ENCODE data around the gene DGKH.
"Not testable (repeated sequence)": the region's sequence is repeated elsewhere in the genome, so short reads cannot be mapped to it uniquely, and the experiment has no call there.

Gene DGKH

GRCh38 chr13:42064259-42064658 is 15.8 kb downstream of the DGKH start:
- Histone ChIP-seq H3K79me2 (no peaks in the 10 kb centered on the region), H3K4me2 (ENCODE audit: low read length) (no peak overlapping the region), H3K36me3 (ENCODE audit: control insufficient read depth, insufficient read depth, low read length) (no peaks in the 10 kb centered on the region), H2AFZ (no peak overlapping the region), H3K9me3 (ENCODE audit: control insufficient read depth, low read length) (no peaks in the 10 kb centered on the region), H3K27ac (no peak overlapping the region), H3K9ac (no peak overlapping the region), H3K27me3 (ENCODE audit: control insufficient read depth, insufficient read depth, low read length) (no peaks in the 10 kb centered on the region), H3K4me3 (ENCODE audit: low read depth, low read length) (no peak overlapping the region), H3K4me1 (no peaks in the 10 kb centered on the region)
- no peak for TF ChIP-seq CTCF (IDR thresholded peaks at IDR 0.05)

GRCh38 chr13:42064966-42065365 is 16.5 kb downstream of the DGKH start:
- no peak overlapping the region for H3K4me2 ChIP-seq (ENCODE audit: low read length)
- no peaks in the 10 kb centered on the region for H3K36me3 ChIP-seq (ENCODE audit: control insufficient read depth, insufficient read depth, low read length)
- no peaks in the 10 kb centered on the region for H3K27me3 ChIP-seq (ENCODE audit: control insufficient read depth, insufficient read depth, low read length)
- H3K79me2 ChIP-seq = no peaks in the 10 kb centered on the region
- H3K27ac ChIP-seq = no peak overlapping the region
- no peak overlapping the region for H2AFZ ChIP-seq
- no peak overlapping the region for H3K4me3 ChIP-seq (ENCODE audit: low read depth, low read length)
- H3K9ac ChIP-seq = no peak overlapping the region
- no peak for TF ChIP-seq CTCF (IDR thresholded peaks at IDR 0.05)
- no peaks in the 10 kb centered on the region for H3K4me1 ChIP-seq
- no peaks in the 10 kb centered on the region for H3K9me3 ChIP-seq (ENCODE audit: control insufficient read depth, low read length)

GRCh38 chr13:42065414-42065813 is 17.0 kb downstream of the DGKH start:
- Histone ChIP-seq H3K4me2 (ENCODE audit: low read length) (no peak overlapping the region), H2AFZ (no peak overlapping the region), H3K36me3 (ENCODE audit: control insufficient read depth, insufficient read depth, low read length) (no peaks in the 10 kb centered on the region), H3K4me3 (ENCODE audit: low read depth, low read length) (no peak overlapping the region), H3K4me1 (no peaks in the 10 kb centered on the region), H3K27me3 (ENCODE audit: control insufficient read depth, insufficient read depth, low read length) (no peaks in the 10 kb centered on the region), H3K9ac (no peak overlapping the region), H3K27ac (no peak overlapping the region), H3K79me2 (no peaks in the 10 kb centered on the region), H3K9me3 (ENCODE audit: control insufficient read depth, low read length) (no peaks in the 10 kb centered on the region)
- TF ChIP-seq CTCF (IDR thresholded peaks at IDR 0.05) = no peak

GRCh38 chr13:42066542-42066941 is 18.1 kb downstream of the DGKH start:
- TF ChIP-seq CTCF (IDR thresholded peaks at IDR 0.05) = no peak
- H3K4me3 ChIP-seq (ENCODE audit: low read depth, low read length) = no peak overlapping the region
- H3K27me3 ChIP-seq (ENCODE audit: control insufficient read depth, insufficient read depth, low read length) = no peaks in the 10 kb centered on the region
- H3K4me2 ChIP-seq (ENCODE audit: low read length) = no peak overlapping the region
- H3K4me1 ChIP-seq = no peaks in the 10 kb centered on the region
- H3K79me2 ChIP-seq = no peaks in the 10 kb centered on the region
- H3K9ac ChIP-seq = no peak overlapping the region
- no peaks in the 10 kb centered on the region for H3K9me3 ChIP-seq (ENCODE audit: control insufficient read depth, low read length)
- no peaks in the 10 kb centered on the region for H3K36me3 ChIP-seq (ENCODE audit: control insufficient read depth, insufficient read depth, low read length)
- H2AFZ ChIP-seq = no peak overlapping the region
- H3K27ac ChIP-seq = no peak overlapping the region

- no peaks in the 10 kb centered on the region for H3K36me3 ChIP-seq (ENCODE audit: control insufficient read depth, insufficient read depth, low read length)
- no peaks in the 10 kb centered on the region for H3K4me1 ChIP-seq
- H3K4me2 ChIP-seq (ENCODE audit: low read length) = no peak overlapping the region
- H2AFZ ChIP-seq = no peak overlapping the region
- H3K9me3 ChIP-seq (ENCODE audit: control insufficient read depth, low read length) = no peaks in the 10 kb centered on the region
- no peaks in the 10 kb centered on the region for H3K27me3 ChIP-seq (ENCODE audit: control insufficient read depth, insufficient read depth, low read length)
- no peak overlapping the region for H3K4me3 ChIP-seq (ENCODE audit: low read depth, low read length)
- no peak for TF ChIP-seq CTCF (IDR thresholded peaks at IDR 0.05)
- no peak overlapping the region for H3K9ac ChIP-seq
- no peaks in the 10 kb centered on the region for H3K79me2 ChIP-seq
- H3K27ac ChIP-seq = no peak overlapping the region
Observed at GRCh38 chr13:42068886-42069285, 20.4 kb downstream of the DGKH start.

- H2AFZ ChIP-seq; H3K9me3 ChIP-seq (ENCODE audit: control insufficient read depth, low read length); H3K27me3 ChIP-seq (ENCODE audit: control insufficient read depth, insufficient read depth, low read length); H3K27ac ChIP-seq; H3K9ac ChIP-seq; H3K79me2 ChIP-seq; H3K4me2 ChIP-seq (ENCODE audit: low read length); H3K36me3 ChIP-seq (ENCODE audit: control insufficient read depth, insufficient read depth, low read length); H3K4me1 ChIP-seq; H3K4me3 ChIP-seq (ENCODE audit: low read depth, low read length): not testable (repeated sequence)
Observed at GRCh38 chr13:42070599-42070998, 22.2 kb downstream of the DGKH start.

- H3K9ac ChIP-seq; H3K36me3 ChIP-seq (ENCODE audit: control insufficient read depth, insufficient read depth, low read length); H3K27me3 ChIP-seq (ENCODE audit: control insufficient read depth, insufficient read depth, low read length); H3K4me1 ChIP-seq; H3K79me2 ChIP-seq; H2AFZ ChIP-seq; H3K4me3 ChIP-seq (ENCODE audit: low read depth, low read length); H3K9me3 ChIP-seq (ENCODE audit: control insufficient read depth, low read length); H3K4me2 ChIP-seq (ENCODE audit: low read length); H3K27ac ChIP-seq: not testable (repeated sequence)
Observed at GRCh38 chr13:42071179-42071578, 22.7 kb downstream of the DGKH start.

Data from parathyroid adenoma (tissue), 2 donors.